HPDE6-E6E7 (cell line): ENCODE data around the gene IQGAP2.

Source experiments
- DNase-seq: peaks from one replicate; pipeline ENCODE4 v3.0.0; 2011; ENCODE audit warnings: missing footprints; ENCODE audit errors: extremely low spot score

The IQGAP2 gene

GRCh38 chr5:76751291-76751690, 348.2 kb downstream of the IQGAP2 start:
- DNase-seq: no peak

DNA sequence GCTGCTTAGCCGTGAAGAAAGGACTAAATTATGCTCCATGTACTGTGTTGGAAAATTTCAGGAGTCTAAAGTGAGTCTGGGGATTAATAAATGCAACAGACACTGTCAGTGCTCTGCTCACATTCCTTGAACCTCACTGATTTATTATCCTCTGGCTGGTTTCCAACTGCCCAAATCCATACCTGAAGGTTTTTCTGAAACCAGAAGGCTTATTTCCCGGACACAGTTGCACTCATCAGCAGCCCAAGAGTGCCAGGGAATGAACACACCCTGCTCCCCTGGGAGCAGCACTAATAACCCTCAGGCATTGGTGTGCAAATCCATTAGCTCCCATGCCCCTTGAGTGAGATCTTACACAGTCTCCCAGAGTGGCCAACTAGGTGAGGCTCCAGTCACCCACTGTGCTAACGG, 351.6 kb downstream of the IQGAP2 start:
- no peak for DNase-seq

- DNase-seq: no peak
These were observed 352.9 kb downstream of the IQGAP2 start for GRCh38 chr5:76755779-76756637.

DNA sequence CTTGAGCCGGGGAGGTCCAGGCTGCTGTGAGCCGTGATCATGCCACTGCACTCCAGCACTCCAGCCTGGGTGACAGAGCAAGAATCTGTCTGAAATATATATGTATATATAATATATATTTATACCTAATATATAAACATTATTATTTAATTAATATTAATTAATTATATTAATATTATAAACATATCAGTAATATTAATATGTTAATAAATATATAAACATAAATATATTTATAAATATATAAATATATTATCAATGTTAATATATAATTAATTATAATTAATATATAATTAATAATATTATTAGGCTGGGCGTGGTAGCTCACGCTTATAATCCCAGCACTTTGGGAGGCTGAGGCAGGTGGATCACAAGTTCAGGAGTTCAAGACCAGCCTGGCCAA, 354.0 kb downstream of the IQGAP2 start:
- no peak for DNase-seq
